GM19023 (cell line): Measurements from ENCODE around the gene MYO10.
"Not testable (repeated sequence)": the region's sequence is repeated elsewhere in the genome, so short reads cannot be mapped to it uniquely, and the experiment has no call there.

ENCODE experiments used
- ATAC-seq: cut with Tn5 transposase; IDR thresholded peaks from one replicate; pipeline ENCODE4 v1.9.1; 2021; ENCODE audit warnings: mild to moderate bottlenecking, moderate library complexity; ENCODE audit not compliant: unreplicated experiment

The MYO10 gene

GRCh38 chr5:16722097-16722495 lies 214.0 kb downstream of the MYO10 start:
- ATAC-seq: no peak

- no peak for ATAC-seq
Measured at GRCh38 chr5:16721151-16722096, 214.7 kb downstream of the MYO10 start.

GRCh38 chr5:16718036-16718435 lies 218.1 kb downstream of the MYO10 start:
- not testable (repeated sequence) for ATAC-seq

GRCh38 chr5:16713386-16713928 lies 222.6 kb downstream of the MYO10 start:
- no peak for ATAC-seq

- ATAC-seq: no peak
Measured at GRCh38 chr5:16712620-16713019, 223.5 kb downstream of the MYO10 start.

GRCh38 chr5:16712178-16712577 lies 223.9 kb downstream of the MYO10 start:
- ATAC-seq: no peak

GRCh38 chr5:16709691-16710433 lies 226.2 kb downstream of the MYO10 start:
- ATAC-seq: no peak

GRCh38 chr5:16707869-16708192 lies 228.3 kb downstream of the MYO10 start:
- ATAC-seq: no peak

- ATAC-seq: no peak
Measured at GRCh38 chr5:16707168-16707868, 228.8 kb downstream of the MYO10 start.

GRCh38 chr5:16704945-16705344 lies 231.1 kb downstream of the MYO10 start:
- ATAC-seq: no peak

GRCh38 chr5:16702964-16703363 lies 233.1 kb downstream of the MYO10 start:
- no peak for ATAC-seq

GRCh38 chr5:16701134-16702099 lies 234.7 kb downstream of the MYO10 start:
- ATAC-seq: no peak

GRCh38 chr5:16700081-16700480 lies 236.0 kb downstream of the MYO10 start:
- no peak for ATAC-seq

GRCh38 chr5:16695779-16696178 lies 240.3 kb downstream of the MYO10 start:
- no peak for ATAC-seq

GRCh38 chr5:16693879-16694278 lies 242.2 kb downstream of the MYO10 start:
- ATAC-seq: no peak

- no peak for ATAC-seq
Measured at GRCh38 chr5:16691731-16692130, 244.4 kb downstream of the MYO10 start.

- no peak for ATAC-seq
Measured at GRCh38 chr5:16690243-16690852, 245.7 kb downstream of the MYO10 start.

GRCh38 chr5:16687898-16688297 lies 248.2 kb downstream of the MYO10 start:
- ATAC-seq: no peak

GRCh38 chr5:16685069-16685468 lies 251.0 kb downstream of the MYO10 start:
- ATAC-seq: no peak

- ATAC-seq: no peak
Measured at GRCh38 chr5:16681876-16682275, 254.2 kb downstream of the MYO10 start.
